ENCODE results near the gene GNG12. TPM values are rescaled to one million over a fixed set of nuclear protein-coding genes. Genes with fewer than 3 reads are reported as not detected.

Gene GNG12
- total and polyA plus RNA-seq, 2 donors from 2014 or later, result 46.1 to 89.3 TPM

GRCh38 chr1:67686267-67687197, 146.7 kb downstream of the GNG12 start:
- H3K9ac ChIP-seq (ENCODE audit: low read length in 3 of 3), result peak overlapping the region; percentile 28 to 94 (median 77)
- DNase-seq, result peak; percentile 64 to 91 (median 78)
- no peaks in the 10 kb centered on the region for H3K9me3 ChIP-seq (ENCODE audit: control insufficient read depth in 2 of 3, insufficient read depth in 1 of 3, low read length in 3 of 3)
- H3K4me1 ChIP-seq (ENCODE audit: control insufficient read depth in 2 of 3, insufficient read depth in 2 of 3, low read depth in 1 of 3, low read length in 3 of 3), result peaks cover 3 to 10% (median 5%) of the 10 kb centered on the region in 3 donors
- H3K4me3 ChIP-seq (ENCODE audit: low read length in 3 of 3), result peak overlapping the region; percentile 83 to 92 (median 87)
- no peak for TF ChIP-seq CTCF (IDR thresholded peaks at IDR 0.05; ENCODE audit: borderline replicate concordance, extremely low read depth, insufficient read depth)
- H3K27ac ChIP-seq (ENCODE audit: low read depth in 2 of 2, low read length in 2 of 2), result peak overlapping the region; percentile 97 to 98
- no peak for FAIRE-seq
- intact Hi-C loops (cut with DNase I), result loop anchor here (10.0 kb wide), 1 partner anchor 68 kb away; no protein-coding TSS in a partner anchor
- H3K27me3 ChIP-seq (ENCODE audit: control insufficient read depth, insufficient read depth, low read length), result no peaks in the 10 kb centered on the region
- peaks cover 2 to 29% (median 10%) of the 10 kb centered on the region in 3 donors for H3K36me3 ChIP-seq (ENCODE audit: control insufficient read depth in 2 of 3, insufficient read depth in 3 of 3, low read length in 3 of 3)

DNA sequence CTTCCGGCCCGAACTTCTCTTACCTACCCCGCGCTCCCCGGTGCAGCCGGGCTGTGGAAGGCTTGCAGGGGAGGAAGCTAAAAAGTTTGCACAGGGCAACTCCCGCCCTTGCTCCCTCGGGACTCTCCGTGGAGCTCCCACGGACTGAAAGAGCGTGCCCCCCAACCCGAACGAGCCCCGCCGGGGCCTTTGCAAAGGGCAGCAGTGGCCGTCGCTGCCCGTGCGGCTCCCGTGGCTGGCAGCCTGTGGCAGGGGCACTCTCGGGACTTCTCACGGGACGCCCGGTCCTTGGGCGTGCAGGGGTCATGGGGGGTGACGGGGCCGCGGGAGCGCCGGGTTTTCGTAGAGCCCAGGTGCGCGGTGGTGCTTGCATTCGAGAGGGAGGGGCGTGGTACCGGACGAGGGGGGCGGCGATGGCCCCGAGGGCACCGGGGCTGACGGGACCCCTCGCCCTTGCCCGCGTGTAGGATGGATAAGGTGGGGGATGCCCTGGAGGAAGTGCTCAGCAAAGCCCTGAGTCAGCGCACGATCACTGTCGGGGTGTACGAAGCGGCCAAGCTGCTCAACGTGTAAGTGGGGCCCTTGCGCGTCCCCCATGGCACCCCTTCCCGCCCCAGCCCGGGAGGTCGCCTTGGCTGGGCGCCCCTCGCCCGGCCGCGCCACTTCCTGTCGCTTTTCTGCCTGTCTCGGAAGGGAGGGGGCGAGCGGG, 147.6 kb downstream of the GNG12 start:
- Histone ChIP-seq H3K4me1 (ENCODE audit: control insufficient read depth in 2 of 3, insufficient read depth in 2 of 3, low read depth in 1 of 3, low read length in 3 of 3) (peaks cover 3 to 10% (median 5%) of the 10 kb centered on the region in 3 donors), H3K4me3 (ENCODE audit: low read length in 3 of 3) (peak overlapping the region; percentile 57 to 92 (median 83)), H3K27me3 (ENCODE audit: control insufficient read depth, insufficient read depth, low read length) (no peaks in the 10 kb centered on the region), H3K27ac (ENCODE audit: low read depth in 2 of 2, low read length in 2 of 2) (peak overlapping the region; percentile 97 to 98), H3K9me3 (ENCODE audit: control insufficient read depth in 2 of 3, insufficient read depth in 1 of 3, low read length in 3 of 3) (no peaks in the 10 kb centered on the region), H3K9ac (ENCODE audit: low read length in 3 of 3) (peak overlapping the region; percentile 43 to 94 (median 86)), H3K36me3 (ENCODE audit: control insufficient read depth in 2 of 3, insufficient read depth in 3 of 3, low read length in 3 of 3) (peaks cover 2 to 29% (median 10%) of the 10 kb centered on the region in 3 donors)
- peak in 4 of 5 donors; percentile 34 to 89 (median 66) for DNase-seq
- intact Hi-C loops (cut with DNase I), result loop anchor here (10.0 kb wide), 1 partner anchor 69 kb away; no protein-coding TSS in a partner anchor
- no peak for TF ChIP-seq CTCF (IDR thresholded peaks at IDR 0.05; ENCODE audit: borderline replicate concordance, extremely low read depth, insufficient read depth)
- no peak for FAIRE-seq

GRCh38 chr1:67685067-67685557, 148.2 kb downstream of the GNG12 start, which contains the start of gene GADD45A:
Gene GADD45A (plus strand): TSS chr1:67685201. CDS start chr1:67685495, 294 bp downstream.
- peaks cover 2 to 29% (median 10%) of the 10 kb centered on the region in 3 donors for H3K36me3 ChIP-seq (ENCODE audit: control insufficient read depth in 2 of 3, insufficient read depth in 3 of 3, low read length in 3 of 3)
- no peaks in the 10 kb centered on the region for H3K27me3 ChIP-seq (ENCODE audit: control insufficient read depth, insufficient read depth, low read length)
- intact Hi-C loops (cut with DNase I), result loop anchor here (10.0 kb wide), 1 partner anchor 70 kb away; no protein-coding TSS in a partner anchor
- peak; percentile 67 for FAIRE-seq
- H3K4me3 ChIP-seq (ENCODE audit: low read length in 3 of 3), result peak within 1 kb of the TSS; percentile 57 to 92 (median 83)
- no peak for TF ChIP-seq CTCF (IDR thresholded peaks at IDR 0.05; ENCODE audit: borderline replicate concordance, extremely low read depth, insufficient read depth)
- H3K4me1 ChIP-seq (ENCODE audit: control insufficient read depth in 2 of 3, insufficient read depth in 2 of 3, low read depth in 1 of 3, low read length in 3 of 3), result peaks cover 3 to 10% (median 5%) of the 10 kb centered on the region in 3 donors
- peak; percentile 99 to 100 (median 99) for DNase-seq
- H3K9ac ChIP-seq (ENCODE audit: low read length in 3 of 3), result peak within 1 kb of the TSS; percentile 43 to 94 (median 86)
- no peaks in the 10 kb centered on the region for H3K9me3 ChIP-seq (ENCODE audit: control insufficient read depth in 2 of 3, insufficient read depth in 1 of 3, low read length in 3 of 3)
- H3K27ac ChIP-seq (ENCODE audit: low read depth in 2 of 2, low read length in 2 of 2), result peak within 1 kb of the TSS; percentile 97 to 98
